Gastrocnemius medialis (tissue), 4 donors: ENCODE measurements around the gene BCORL1.

Experiments
- POLR2A ChIP-seq, 2 donors: fragments of 450-650 bp; IDR thresholded peaks; one replicate each; pipeline ENCODE4 v1.6.1; 2017; ENCODE audit warnings: antibody characterized with exemption in 2 of 2, mild to moderate bottlenecking in 2 of 2, moderate library complexity in 2 of 2
- TF ChIP-seq, protein P1 (sequence below), 5 experiments: fragments of 450-650 bp in 3 of 5; fragments of 200-600 bp in 2 of 5; sonication (generic) in 2 of 5; IDR thresholded peaks in 4 of 5; conservative IDR thresholded peaks in 1 of 5; 1 replicate in 4 of 5; 2 replicates in 1 of 5; pipeline ENCODE4 v1.5.1; 2016 to 2019; ENCODE audit warnings: antibody characterized with exemption in 5 of 5, mild to moderate bottlenecking in 3 of 5, moderate library complexity in 3 of 5

DNA sequence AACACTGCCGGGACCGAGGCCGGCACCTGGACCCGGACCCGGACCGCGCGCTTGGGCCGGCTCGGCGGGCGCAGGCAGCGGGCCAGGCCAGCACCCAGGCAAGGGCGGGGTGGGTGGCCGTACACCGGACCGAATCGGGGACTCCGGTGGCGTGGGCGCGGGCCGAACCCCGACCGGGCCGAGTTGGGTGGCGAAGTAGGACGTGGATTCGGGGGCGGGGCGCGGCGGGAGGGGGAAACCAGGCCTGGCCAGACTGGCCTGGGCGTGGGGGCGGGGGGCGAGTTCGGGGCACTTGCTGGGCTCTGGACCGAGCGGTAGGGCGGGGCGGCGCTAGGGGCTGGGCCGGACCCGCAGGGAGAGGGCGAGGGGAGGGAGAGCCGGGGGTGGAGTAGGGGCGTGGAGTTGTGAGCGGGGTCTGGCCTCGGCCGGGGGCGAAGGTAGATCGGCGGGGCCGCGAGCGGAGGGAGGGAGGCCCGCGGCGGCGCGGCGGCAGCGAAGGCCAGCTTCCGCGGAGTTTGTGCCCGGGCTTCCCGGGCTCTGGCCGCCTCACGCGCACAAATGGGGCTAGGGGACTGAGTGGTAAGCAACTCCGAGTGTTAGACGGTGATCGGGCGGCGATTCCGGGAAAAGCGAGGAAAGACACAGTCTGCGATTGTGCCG is 1.8 kb upstream of the BCORL1 start:
- TF ChIP-seq, protein P1, sequence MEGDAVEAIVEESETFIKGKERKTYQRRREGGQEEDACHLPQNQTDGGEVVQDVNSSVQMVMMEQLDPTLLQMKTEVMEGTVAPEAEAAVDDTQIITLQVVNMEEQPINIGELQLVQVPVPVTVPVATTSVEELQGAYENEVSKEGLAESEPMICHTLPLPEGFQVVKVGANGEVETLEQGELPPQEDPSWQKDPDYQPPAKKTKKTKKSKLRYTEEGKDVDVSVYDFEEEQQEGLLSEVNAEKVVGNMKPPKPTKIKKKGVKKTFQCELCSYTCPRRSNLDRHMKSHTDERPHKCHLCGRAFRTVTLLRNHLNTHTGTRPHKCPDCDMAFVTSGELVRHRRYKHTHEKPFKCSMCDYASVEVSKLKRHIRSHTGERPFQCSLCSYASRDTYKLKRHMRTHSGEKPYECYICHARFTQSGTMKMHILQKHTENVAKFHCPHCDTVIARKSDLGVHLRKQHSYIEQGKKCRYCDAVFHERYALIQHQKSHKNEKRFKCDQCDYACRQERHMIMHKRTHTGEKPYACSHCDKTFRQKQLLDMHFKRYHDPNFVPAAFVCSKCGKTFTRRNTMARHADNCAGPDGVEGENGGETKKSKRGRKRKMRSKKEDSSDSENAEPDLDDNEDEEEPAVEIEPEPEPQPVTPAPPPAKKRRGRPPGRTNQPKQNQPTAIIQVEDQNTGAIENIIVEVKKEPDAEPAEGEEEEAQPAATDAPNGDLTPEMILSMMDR (IDR thresholded peaks at IDR 0.05 in 4 of 5, conservative IDR thresholded peaks at IDR 0.05 in 1 of 5) = no peak
- peak; percentile 28 to 57 for TF ChIP-seq POLR2A (IDR thresholded peaks at IDR 0.05)
